NT2/D1 (cell line): ENCODE data around the gene ARHGAP10.

Experiments
- SUZ12 ChIP-seq: IDR thresholded peaks from 2 replicates; pipeline ENCODE4 v1.6.1; 2011; ENCODE audit not compliant: insufficient read length, insufficient read depth; ENCODE audit errors: extremely low read depth
- ZNF274 ChIP-seq: IDR thresholded peaks from 2 replicates; pipeline ENCODE4 v1.6.1; 2011; ENCODE audit warnings: mild to moderate bottlenecking, low read depth, low read length

GRCh38 chr4:147725673-147726072, 6.2 kb upstream of the ARHGAP10 start:
- no peak for TF ChIP-seq SUZ12
- no peak for TF ChIP-seq ZNF274
